WTC11 (cell line): ENCODE data around the gene STPG2. TPM values are rescaled to one million over a fixed set of nuclear protein-coding genes. Genes with fewer than 3 reads are reported as not detected.

Experiments
- ATAC-seq: fragments of 200-7000 bp; cut with Tn5 transposase; 2 replicates; pipeline ENCODE4 v1.10.0; 2021; ENCODE audit warnings: mild to moderate bottlenecking, moderate library complexity
- CTCF ChIA-PET: fragments of 300-600 bp; sonication (Branson Sonifier 250); formaldehyde crosslinking; loops from one replicate; lab custom pipeline; 2021; ENCODE audit warnings: antibody characterized with exemption; lab: Charles Lee
- POLR2A ChIA-PET: fragments of 350-600 bp; sonication (Branson Sonifier 250); formaldehyde crosslinking; loops from one replicate; lab custom pipeline; 2021; ENCODE audit warnings: antibody characterized with exemption; lab: Charles Lee
- DNase-seq: peaks from one replicate; pipeline ENCODE4 v3.0.0; 2021; ENCODE audit warnings: low spot score
- H3K27ac Mint-ChIP-seq: 2 replicates; pipeline ENCODE4 v1.8.0; 2021; ENCODE audit warnings: mixed read lengths
- H3K27me3 Mint-ChIP-seq: 2 replicates; pipeline ENCODE4 v1.8.0; 2021; ENCODE audit warnings: low read depth, mild to moderate bottlenecking, moderate library complexity, mixed read lengths
- H3K36me3 Mint-ChIP-seq: 2 replicates; pipeline ENCODE4 v1.8.0; 2021; ENCODE audit warnings: mixed read lengths
- H3K4me1 Mint-ChIP-seq: 2 replicates; pipeline ENCODE4 v1.8.0; 2022; ENCODE audit warnings: mixed read lengths
- H3K4me3 Mint-ChIP-seq: 2 replicates; pipeline ENCODE4 v1.8.0; 2021; ENCODE audit warnings: mild to moderate bottlenecking, moderate library complexity, mixed read lengths
- H3K9me3 Mint-ChIP-seq: 2 replicates; pipeline ENCODE4 v1.8.0; 2021; ENCODE audit warnings: mixed read lengths
- AR ChIP-seq: fragments of 250-450 bp; sonication (Bioruptor Pico); IDR thresholded peaks from 2 replicates; pipeline ENCODE4 v1.9.0; 2021; ENCODE audit warnings: mild to moderate bottlenecking
- CREM ChIP-seq: sonication (generic); formaldehyde crosslinking; IDR thresholded peaks from 2 replicates; pipeline ENCODE4 v1.8.1; 2022; ENCODE audit warnings: mild to moderate bottlenecking, missing genetic modification reagents, moderate library complexity
- EMX1 ChIP-seq: fragments of 250-450 bp; sonication (Bioruptor Pico); IDR thresholded peaks from 2 replicates; pipeline ENCODE4 v1.8.0; 2021; ENCODE audit warnings: mild to moderate bottlenecking
- FOXP1 ChIP-seq: sonication (generic); formaldehyde crosslinking; IDR thresholded peaks from 2 replicates; pipeline ENCODE4 v1.8.0; 2022; ENCODE audit warnings: missing genetic modification reagents, mild to moderate bottlenecking, moderate library complexity, borderline replicate concordance
- NFE2L1 ChIP-seq: sonication (generic); formaldehyde crosslinking; IDR thresholded peaks from 2 replicates; pipeline ENCODE4 v1.8.1; 2023; ENCODE audit warnings: missing genetic modification reagents
- NFYB ChIP-seq: sonication (generic); formaldehyde crosslinking; conservative IDR thresholded peaks from 2 replicates; pipeline ENCODE4 v1.8.0; 2022; ENCODE audit warnings: low read depth, missing genetic modification reagents
- NR3C1 ChIP-seq: sonication (generic); formaldehyde crosslinking; conservative IDR thresholded peaks from 2 replicates; pipeline ENCODE4 v1.8.1; 2023; ENCODE audit warnings: low read depth, mild to moderate bottlenecking, missing genetic modification reagents
- ZBTB21 ChIP-seq: sonication (generic); formaldehyde crosslinking; IDR thresholded peaks from 2 replicates; pipeline ENCODE4 v1.8.1; 2023; ENCODE audit warnings: mild to moderate bottlenecking, missing genetic modification reagents, borderline replicate concordance
- ZNF121 ChIP-seq: sonication (generic); formaldehyde crosslinking; IDR thresholded peaks from 2 replicates; pipeline ENCODE4 v1.8.0; 2023; ENCODE audit warnings: missing genetic modification reagents
- ZNF219 ChIP-seq: sonication (generic); formaldehyde crosslinking; IDR thresholded peaks from 2 replicates; pipeline ENCODE4 v1.8.0; 2023; ENCODE audit warnings: missing genetic modification reagents, mild to moderate bottlenecking, borderline replicate concordance
- total RNA-seq: library from RNA; stranded (reverse); gene quantifications from 3 replicates; pipeline ENCODE4 v1.2.3, GENCODE V29; 2021
- TF ChIP-seq, protein P1 (sequence below): fragments of 250-450 bp; sonication (Bioruptor Pico); IDR thresholded peaks from 2 replicates; pipeline ENCODE4 v1.9.0; 2021; ENCODE audit warnings: mild to moderate bottlenecking, borderline replicate concordance
- TF ChIP-seq, protein P2 (sequence below): sonication (generic); formaldehyde crosslinking; IDR thresholded peaks from 2 replicates; pipeline ENCODE4 v1.8.1; 2022; ENCODE audit warnings: low read depth, mild to moderate bottlenecking, moderate library complexity, missing genetic modification reagents, borderline replicate concordance
- TF ChIP-seq, protein P3 (sequence below): sonication (generic); formaldehyde crosslinking; IDR thresholded peaks from 2 replicates; pipeline ENCODE4 v1.8.1; 2022; ENCODE audit warnings: mild to moderate bottlenecking, missing genetic modification reagents, moderate library complexity, borderline replicate concordance
- TF ChIP-seq, protein P4 (sequence below): fragments of 250-450 bp; sonication (Bioruptor Pico); IDR thresholded peaks from 2 replicates; pipeline ENCODE4 v1.8.0; 2021; ENCODE audit warnings: mild to moderate bottlenecking
- TF ChIP-seq, protein P5 (sequence below): fragments of 200-600 bp; IDR thresholded peaks from 2 replicates; pipeline ENCODE4 v1.8.0; 2022; ENCODE audit warnings: antibody characterized with exemption
- TF ChIP-seq, protein P6 (sequence below): sonication (generic); formaldehyde crosslinking; IDR thresholded peaks from 2 replicates; pipeline ENCODE4 v1.8.0; 2022; ENCODE audit warnings: mild to moderate bottlenecking, missing genetic modification reagents

Gene STPG2
- total RNA-seq, 1 experiment from 2014 or later = 0.17 TPM

GRCh38 chr4:98185279-98185678, 42.0 kb upstream of the STPG2 start:
- Mint-ChIP-seq H3K4me1 (no peaks in the 10 kb centered on the region), H3K9me3 (peaks cover 16% of the 10 kb centered on the region), H3K4me3 (no peak overlapping the region), H3K27ac (no peak overlapping the region), H3K27me3 (no peaks in the 10 kb centered on the region), H3K36me3 (peaks cover 13% of the 10 kb centered on the region)
- ATAC-seq = no peak
- TF ChIP-seq, protein P1, sequence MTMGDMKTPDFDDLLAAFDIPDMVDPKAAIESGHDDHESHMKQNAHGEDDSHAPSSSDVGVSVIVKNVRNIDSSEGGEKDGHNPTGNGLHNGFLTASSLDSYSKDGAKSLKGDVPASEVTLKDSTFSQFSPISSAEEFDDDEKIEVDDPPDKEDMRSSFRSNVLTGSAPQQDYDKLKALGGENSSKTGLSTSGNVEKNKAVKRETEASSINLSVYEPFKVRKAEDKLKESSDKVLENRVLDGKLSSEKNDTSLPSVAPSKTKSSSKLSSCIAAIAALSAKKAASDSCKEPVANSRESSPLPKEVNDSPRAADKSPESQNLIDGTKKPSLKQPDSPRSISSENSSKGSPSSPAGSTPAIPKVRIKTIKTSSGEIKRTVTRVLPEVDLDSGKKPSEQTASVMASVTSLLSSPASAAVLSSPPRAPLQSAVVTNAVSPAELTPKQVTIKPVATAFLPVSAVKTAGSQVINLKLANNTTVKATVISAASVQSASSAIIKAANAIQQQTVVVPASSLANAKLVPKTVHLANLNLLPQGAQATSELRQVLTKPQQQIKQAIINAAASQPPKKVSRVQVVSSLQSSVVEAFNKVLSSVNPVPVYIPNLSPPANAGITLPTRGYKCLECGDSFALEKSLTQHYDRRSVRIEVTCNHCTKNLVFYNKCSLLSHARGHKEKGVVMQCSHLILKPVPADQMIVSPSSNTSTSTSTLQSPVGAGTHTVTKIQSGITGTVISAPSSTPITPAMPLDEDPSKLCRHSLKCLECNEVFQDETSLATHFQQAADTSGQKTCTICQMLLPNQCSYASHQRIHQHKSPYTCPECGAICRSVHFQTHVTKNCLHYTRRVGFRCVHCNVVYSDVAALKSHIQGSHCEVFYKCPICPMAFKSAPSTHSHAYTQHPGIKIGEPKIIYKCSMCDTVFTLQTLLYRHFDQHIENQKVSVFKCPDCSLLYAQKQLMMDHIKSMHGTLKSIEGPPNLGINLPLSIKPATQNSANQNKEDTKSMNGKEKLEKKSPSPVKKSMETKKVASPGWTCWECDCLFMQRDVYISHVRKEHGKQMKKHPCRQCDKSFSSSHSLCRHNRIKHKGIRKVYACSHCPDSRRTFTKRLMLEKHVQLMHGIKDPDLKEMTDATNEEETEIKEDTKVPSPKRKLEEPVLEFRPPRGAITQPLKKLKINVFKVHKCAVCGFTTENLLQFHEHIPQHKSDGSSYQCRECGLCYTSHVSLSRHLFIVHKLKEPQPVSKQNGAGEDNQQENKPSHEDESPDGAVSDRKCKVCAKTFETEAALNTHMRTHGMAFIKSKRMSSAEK (CRISPR knock-in tag) = no peak
- TF ChIP-seq, protein P2, sequence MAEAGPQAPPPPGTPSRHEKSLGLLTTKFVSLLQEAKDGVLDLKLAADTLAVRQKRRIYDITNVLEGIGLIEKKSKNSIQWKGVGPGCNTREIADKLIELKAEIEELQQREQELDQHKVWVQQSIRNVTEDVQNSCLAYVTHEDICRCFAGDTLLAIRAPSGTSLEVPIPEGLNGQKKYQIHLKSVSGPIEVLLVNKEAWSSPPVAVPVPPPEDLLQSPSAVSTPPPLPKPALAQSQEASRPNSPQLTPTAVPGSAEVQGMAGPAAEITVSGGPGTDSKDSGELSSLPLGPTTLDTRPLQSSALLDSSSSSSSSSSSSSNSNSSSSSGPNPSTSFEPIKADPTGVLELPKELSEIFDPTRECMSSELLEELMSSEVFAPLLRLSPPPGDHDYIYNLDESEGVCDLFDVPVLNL (CRISPR knock-in tag) = no peak
- TF ChIP-seq AR (CRISPR knock-in tag) (no peak), NFE2L1 (CRISPR knock-in tag) (no peak), NR3C1 (CRISPR knock-in tag) (no peak), ZNF121 (CRISPR knock-in tag) (no peak), CREM (CRISPR knock-in tag) (no peak), FOXP1 (no peak), EMX1 (no peak), NFYB (CRISPR knock-in tag) (no peak), ZNF219 (no peak), ZBTB21 (no peak)
- TF ChIP-seq, protein P3, sequence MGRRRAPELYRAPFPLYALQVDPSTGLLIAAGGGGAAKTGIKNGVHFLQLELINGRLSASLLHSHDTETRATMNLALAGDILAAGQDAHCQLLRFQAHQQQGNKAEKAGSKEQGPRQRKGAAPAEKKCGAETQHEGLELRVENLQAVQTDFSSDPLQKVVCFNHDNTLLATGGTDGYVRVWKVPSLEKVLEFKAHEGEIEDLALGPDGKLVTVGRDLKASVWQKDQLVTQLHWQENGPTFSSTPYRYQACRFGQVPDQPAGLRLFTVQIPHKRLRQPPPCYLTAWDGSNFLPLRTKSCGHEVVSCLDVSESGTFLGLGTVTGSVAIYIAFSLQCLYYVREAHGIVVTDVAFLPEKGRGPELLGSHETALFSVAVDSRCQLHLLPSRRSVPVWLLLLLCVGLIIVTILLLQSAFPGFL (CRISPR knock-in tag) = no peak
- TF ChIP-seq, protein P4, sequence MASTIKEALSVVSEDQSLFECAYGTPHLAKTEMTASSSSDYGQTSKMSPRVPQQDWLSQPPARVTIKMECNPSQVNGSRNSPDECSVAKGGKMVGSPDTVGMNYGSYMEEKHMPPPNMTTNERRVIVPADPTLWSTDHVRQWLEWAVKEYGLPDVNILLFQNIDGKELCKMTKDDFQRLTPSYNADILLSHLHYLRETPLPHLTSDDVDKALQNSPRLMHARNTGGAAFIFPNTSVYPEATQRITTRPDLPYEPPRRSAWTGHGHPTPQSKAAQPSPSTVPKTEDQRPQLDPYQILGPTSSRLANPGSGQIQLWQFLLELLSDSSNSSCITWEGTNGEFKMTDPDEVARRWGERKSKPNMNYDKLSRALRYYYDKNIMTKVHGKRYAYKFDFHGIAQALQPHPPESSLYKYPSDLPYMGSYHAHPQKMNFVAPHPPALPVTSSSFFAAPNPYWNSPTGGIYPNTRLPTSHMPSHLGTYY = no peak
- TF ChIP-seq, protein P5, sequence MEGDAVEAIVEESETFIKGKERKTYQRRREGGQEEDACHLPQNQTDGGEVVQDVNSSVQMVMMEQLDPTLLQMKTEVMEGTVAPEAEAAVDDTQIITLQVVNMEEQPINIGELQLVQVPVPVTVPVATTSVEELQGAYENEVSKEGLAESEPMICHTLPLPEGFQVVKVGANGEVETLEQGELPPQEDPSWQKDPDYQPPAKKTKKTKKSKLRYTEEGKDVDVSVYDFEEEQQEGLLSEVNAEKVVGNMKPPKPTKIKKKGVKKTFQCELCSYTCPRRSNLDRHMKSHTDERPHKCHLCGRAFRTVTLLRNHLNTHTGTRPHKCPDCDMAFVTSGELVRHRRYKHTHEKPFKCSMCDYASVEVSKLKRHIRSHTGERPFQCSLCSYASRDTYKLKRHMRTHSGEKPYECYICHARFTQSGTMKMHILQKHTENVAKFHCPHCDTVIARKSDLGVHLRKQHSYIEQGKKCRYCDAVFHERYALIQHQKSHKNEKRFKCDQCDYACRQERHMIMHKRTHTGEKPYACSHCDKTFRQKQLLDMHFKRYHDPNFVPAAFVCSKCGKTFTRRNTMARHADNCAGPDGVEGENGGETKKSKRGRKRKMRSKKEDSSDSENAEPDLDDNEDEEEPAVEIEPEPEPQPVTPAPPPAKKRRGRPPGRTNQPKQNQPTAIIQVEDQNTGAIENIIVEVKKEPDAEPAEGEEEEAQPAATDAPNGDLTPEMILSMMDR = no peak
- TF ChIP-seq, protein P6, sequence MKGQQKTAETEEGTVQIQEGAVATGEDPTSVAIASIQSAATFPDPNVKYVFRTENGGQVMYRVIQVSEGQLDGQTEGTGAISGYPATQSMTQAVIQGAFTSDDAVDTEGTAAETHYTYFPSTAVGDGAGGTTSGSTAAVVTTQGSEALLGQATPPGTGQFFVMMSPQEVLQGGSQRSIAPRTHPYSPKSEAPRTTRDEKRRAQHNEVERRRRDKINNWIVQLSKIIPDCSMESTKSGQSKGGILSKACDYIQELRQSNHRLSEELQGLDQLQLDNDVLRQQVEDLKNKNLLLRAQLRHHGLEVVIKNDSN (CRISPR knock-in tag) = no peak
- DNase-seq = no peak
- ChIA-PET POLR2A (no interaction called here), CTCF (no interaction called here)
